ENCODE data around the gene FBXW8. TPM values are rescaled to one million over a fixed set of nuclear protein-coding genes. Genes with fewer than 3 reads are reported as not detected.

Gene FBXW8, protein sequence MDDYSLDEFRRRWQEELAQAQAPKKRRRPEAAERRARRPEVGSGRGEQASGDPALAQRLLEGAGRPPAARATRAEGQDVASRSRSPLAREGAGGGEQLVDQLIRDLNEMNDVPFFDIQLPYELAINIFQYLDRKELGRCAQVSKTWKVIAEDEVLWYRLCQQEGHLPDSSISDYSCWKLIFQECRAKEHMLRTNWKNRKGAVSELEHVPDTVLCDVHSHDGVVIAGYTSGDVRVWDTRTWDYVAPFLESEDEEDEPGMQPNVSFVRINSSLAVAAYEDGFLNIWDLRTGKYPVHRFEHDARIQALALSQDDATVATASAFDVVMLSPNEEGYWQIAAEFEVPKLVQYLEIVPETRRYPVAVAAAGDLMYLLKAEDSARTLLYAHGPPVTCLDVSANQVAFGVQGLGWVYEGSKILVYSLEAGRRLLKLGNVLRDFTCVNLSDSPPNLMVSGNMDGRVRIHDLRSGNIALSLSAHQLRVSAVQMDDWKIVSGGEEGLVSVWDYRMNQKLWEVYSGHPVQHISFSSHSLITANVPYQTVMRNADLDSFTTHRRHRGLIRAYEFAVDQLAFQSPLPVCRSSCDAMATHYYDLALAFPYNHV
- 13.5 and 14.1 TPM in 2 replicates for total RNA-seq

DNA sequence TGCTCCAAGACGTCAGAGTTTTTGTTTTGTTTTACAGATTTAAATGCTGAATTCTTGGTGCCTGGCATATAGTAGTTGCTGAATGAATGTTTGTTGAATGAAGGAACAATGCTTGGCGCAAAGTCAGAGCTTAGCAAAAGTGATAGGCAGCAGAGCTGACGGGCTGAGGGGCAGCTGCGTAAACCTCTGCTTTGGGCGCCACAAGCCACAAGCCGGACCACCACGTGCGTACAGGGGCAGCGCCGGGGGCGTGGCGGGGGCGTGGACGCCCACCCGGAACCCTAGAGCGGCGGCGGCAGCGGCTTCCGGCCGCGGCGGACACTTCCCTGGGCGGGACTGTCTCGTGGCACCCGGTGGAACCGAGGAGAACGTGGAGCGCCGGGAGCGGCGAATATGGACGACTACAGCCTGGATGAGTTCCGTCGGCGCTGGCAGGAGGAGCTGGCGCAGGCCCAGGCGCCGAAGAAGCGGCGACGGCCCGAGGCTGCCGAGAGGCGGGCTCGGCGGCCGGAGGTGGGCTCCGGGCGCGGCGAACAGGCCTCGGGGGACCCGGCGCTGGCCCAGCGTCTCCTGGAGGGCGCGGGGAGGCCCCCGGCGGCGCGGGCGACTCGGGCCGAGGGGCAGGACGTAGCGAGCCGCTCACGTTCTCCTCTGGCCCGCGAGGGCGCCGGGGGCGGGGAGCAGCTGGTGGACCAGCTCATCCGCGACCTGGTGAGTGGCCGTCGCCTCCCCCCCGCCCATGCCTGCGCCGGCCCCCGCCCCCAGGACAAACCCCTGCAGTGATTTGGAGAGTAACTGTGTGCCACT is at the start of gene FBXW8:
TSS of gene FBXW8 (plus strand) at position 306 of the 807 bp plus-strand sequence. CDS start at position 394, 88 bp downstream.

DNA sequence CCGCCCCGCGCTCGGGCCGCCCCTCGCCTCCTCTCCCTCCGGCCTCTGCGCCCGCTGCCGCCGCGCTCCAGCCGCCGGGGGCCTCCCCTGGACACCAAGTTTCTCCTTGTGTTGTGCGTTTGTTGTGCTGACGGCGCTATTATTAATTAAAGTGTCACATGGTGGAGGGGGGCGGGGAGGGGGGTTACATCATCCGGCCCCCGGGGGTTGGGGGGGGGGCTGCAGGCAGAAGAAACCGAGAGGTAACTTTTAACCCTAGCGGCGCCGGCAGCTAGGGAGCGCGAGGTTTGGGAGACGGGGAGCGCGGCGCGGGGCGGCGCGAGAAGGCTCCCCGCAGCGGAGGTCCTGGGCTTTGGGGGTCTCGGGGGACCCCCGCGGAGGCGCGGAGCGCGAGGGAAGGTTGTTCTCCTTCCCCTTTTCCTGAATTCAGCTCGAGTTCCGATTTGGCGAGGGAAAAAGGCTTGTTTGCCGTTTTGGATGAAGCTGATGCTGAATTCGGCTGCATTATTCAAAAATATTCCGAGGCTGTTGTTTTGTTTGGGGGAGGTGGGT is 29.3 kb upstream of the FBXW8 start, which contains the start of gene HRK:
TSS of gene HRK (minus strand) at position 117 of the 552 bp plus-strand sequence. CDS start 134 bp downstream, outside the sequence.

Other genes starting within 250 kb of the FBXW8 start
- gene SPRING1, start 172.9 kb upstream of the FBXW8 start, total RNA-seq: 22.2 and 23.9 TPM in 2 replicates
- gene RNFT2, start 172.6 kb upstream of the FBXW8 start, total RNA-seq: 5.2 and 6.4 TPM in 2 replicates
- not detected in 2 replicates for gene HRK, start 29.5 kb upstream of the FBXW8 start, total RNA-seq
- gene TESC, start 188.5 kb downstream of the FBXW8 start, total RNA-seq: not detected in 2 replicates